ENCODE data around the gene WASL. TPM values are rescaled to one million over a fixed set of nuclear protein-coding genes. Genes with fewer than 3 reads are reported as not detected.

Gene WASL
- total RNA-seq, 1 donor from 2014 or later = 24.3 TPM

Small RNA genes lying within 50 kb of the gene (small RNA-seq; reads per million reads assigned to genes)
- not detected for gene RNU6-11P

Other genes with a start within 250 kb of the WASL start
- gene IQUB, start 214.4 kb downstream of the WASL start, total RNA-seq = 3.4 TPM
- 154 TPM for gene NDUFA5, start 191.2 kb downstream of the WASL start, total RNA-seq
- gene ASB15, start 147.2 kb downstream of the WASL start, total RNA-seq = not detected
- not detected for gene LMOD2, start 93.1 kb downstream of the WASL start, total RNA-seq
- not detected for gene HYAL4, start 96.2 kb upstream of the WASL start, total RNA-seq
- gene SPAM1, start 176.2 kb upstream of the WASL start, total RNA-seq = not detected